ENCODE measurements around the gene GRID1. TPM values are rescaled to one million over a fixed set of nuclear protein-coding genes. Genes with fewer than 3 reads are reported as not detected.

Gene GRID1
- total and polyA plus RNA-seq, 5 donors from 2014 or later, result not detected

DNA sequence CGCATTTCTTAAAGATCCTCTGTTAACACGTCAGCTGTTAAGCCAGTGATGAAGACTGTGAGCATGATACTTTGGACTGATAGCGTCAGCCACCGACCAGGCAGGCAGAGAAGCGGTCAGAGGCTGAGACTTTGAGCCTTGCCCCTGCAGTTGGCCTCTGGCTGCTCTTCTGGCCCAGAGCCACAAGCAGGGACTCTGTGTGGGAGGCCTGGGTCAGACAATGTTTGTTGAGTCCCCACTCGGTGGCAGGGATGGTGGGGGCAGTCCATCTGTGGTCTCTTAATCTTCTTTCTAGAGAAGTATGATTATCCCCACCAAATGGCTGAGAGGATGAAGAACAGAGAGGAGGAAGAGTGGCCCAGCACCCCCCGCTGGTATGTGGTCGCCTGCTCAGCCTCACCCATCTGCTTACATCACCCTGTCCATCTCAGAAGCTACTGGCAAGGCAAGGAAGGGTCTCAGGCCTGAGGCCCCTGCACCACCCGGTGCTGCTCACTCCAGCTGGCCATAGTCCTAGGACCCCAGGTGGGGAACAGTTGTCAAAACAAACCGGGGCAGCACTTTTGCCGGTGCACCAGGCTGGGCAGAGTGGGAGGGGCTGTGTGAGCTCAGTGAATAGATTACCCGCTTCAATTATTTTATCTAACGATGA, 202.9 kb downstream of the GRID1 start:
- no peak overlapping the region for H3K4me3 ChIP-seq (ENCODE audit: low read depth, low read length)
- H3K4me1 ChIP-seq (ENCODE audit: control insufficient read depth, insufficient read depth, low read length, poor library complexity, severe bottlenecking), result no peaks in the 10 kb centered on the region
- Mint-ChIP-seq H3K27me3 (no peaks in the 10 kb centered on the region), H3K4me1 (no peaks in the 10 kb centered on the region), H3K27ac (peak overlapping the region in 1 of 3 donors; percentile 41), H3K36me3 (no peaks in the 10 kb centered on the region), H3K4me3 (no peak overlapping the region), H3K9me3 (peaks cover 0 to 2% (median 0%) of the 10 kb centered on the region in 7 donors)
- no peaks in the 10 kb centered on the region for H3K27me3 ChIP-seq (ENCODE audit: control insufficient read depth, insufficient read depth, low read length)
- ATAC-seq (ENCODE audit: low read depth in 2 of 2), result no peak
- no peaks in the 10 kb centered on the region for H3K9me3 ChIP-seq (ENCODE audit: control insufficient read depth in 2 of 2, low read length in 2 of 2)
- no peaks in the 10 kb centered on the region for H3K36me3 ChIP-seq (ENCODE audit: control insufficient read depth, insufficient read depth, low read length)
- no peak overlapping the region for H3K27ac ChIP-seq (ENCODE audit: insufficient read depth, low read length, poor library complexity, severe bottlenecking)
- DNase-seq, result no peak

DNA sequence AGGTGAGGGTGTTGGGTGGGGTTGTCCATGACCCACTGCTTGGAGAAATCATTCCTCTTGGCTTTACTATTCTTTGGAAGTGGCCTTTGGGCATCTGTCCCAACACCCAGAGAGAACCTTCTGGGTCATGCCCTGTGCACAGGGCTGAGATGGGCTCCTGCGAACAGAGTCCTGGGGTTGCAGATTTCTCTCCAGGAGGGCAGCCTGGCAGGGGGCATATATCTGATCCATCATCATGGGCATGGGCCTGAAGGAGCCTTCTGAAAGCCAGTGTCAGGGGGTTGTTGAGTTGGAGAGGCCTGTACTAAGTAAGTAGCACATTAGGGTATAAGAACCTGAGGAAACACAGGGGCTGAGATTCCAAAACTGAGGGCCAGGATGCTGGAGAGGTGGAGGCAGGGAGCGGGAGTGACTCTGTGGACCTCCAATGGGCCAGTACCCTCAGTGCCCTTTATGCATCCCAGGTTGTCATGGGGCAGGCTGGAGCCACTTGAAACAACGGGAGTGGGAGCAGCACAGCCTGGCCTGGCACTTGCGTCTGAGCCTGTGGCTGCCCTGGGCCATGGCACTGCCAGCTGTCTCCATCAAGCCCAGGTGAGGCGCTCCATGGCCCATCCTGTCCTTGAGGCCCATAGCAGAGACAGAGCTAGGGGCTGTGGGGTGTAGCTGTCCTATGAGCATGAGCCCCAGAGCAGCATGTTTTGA, 203.7 kb downstream of the GRID1 start:
- no peaks in the 10 kb centered on the region for H3K9me3 ChIP-seq (ENCODE audit: control insufficient read depth in 2 of 2, low read length in 2 of 2)
- peaks cover 0 to 2% (median 0%) of the 10 kb centered on the region in 7 donors for H3K9me3 Mint-ChIP-seq
- no peak overlapping the region for H3K27ac Mint-ChIP-seq
- no peaks in the 10 kb centered on the region for H3K4me1 Mint-ChIP-seq
- no peaks in the 10 kb centered on the region for H3K4me1 ChIP-seq (ENCODE audit: control insufficient read depth, insufficient read depth, low read length, poor library complexity, severe bottlenecking)
- no peak overlapping the region for H3K27ac ChIP-seq (ENCODE audit: insufficient read depth, low read length, poor library complexity, severe bottlenecking)
- no peaks in the 10 kb centered on the region for H3K36me3 Mint-ChIP-seq
- DNase-seq (no peak), ATAC-seq (ENCODE audit: low read depth in 2 of 2) (no peak)
- H3K36me3 ChIP-seq (ENCODE audit: control insufficient read depth, insufficient read depth, low read length), result no peaks in the 10 kb centered on the region
- no peak overlapping the region for H3K4me3 ChIP-seq (ENCODE audit: low read depth, low read length)
- H3K27me3 Mint-ChIP-seq, result no peaks in the 10 kb centered on the region
- H3K4me3 Mint-ChIP-seq, result no peak overlapping the region
- no peaks in the 10 kb centered on the region for H3K27me3 ChIP-seq (ENCODE audit: control insufficient read depth, insufficient read depth, low read length)

DNA sequence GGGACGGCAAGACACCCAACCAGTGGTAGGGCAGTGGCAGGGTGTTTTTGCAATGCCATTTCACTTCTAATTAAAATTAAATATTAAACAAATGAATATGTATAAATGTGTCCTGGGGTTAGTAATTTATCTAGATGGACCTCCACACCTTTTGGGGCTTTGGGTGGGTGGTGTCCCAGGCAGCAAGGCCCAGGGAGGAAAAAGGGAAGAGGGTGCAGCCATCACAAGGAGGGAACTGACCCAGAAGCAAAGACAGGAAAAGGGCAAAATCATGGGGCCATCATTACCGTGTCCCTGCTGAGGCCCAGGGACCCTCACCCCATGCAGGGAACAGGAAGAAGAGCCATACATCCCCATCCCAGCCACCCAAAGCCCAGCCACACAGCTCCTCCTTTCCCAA, 204.6 kb downstream of the GRID1 start:
- H3K27ac Mint-ChIP-seq, result no peak overlapping the region
- H3K4me3 Mint-ChIP-seq, result no peak overlapping the region
- no peaks in the 10 kb centered on the region for H3K27me3 Mint-ChIP-seq
- no peak for DNase-seq
- H3K4me1 Mint-ChIP-seq, result no peaks in the 10 kb centered on the region
- Histone ChIP-seq H3K27me3 (ENCODE audit: control insufficient read depth, insufficient read depth, low read length) (no peaks in the 10 kb centered on the region), H3K4me3 (ENCODE audit: low read depth, low read length) (no peak overlapping the region), H3K9me3 (ENCODE audit: control insufficient read depth in 2 of 2, low read length in 2 of 2) (no peaks in the 10 kb centered on the region), H3K36me3 (ENCODE audit: control insufficient read depth, insufficient read depth, low read length) (no peaks in the 10 kb centered on the region), H3K27ac (ENCODE audit: insufficient read depth, low read length, poor library complexity, severe bottlenecking) (no peak overlapping the region), H3K4me1 (ENCODE audit: control insufficient read depth, insufficient read depth, low read length, poor library complexity, severe bottlenecking) (no peaks in the 10 kb centered on the region)
- H3K36me3 Mint-ChIP-seq, result no peaks in the 10 kb centered on the region
- peaks cover 0 to 2% (median 0%) of the 10 kb centered on the region in 7 donors for H3K9me3 Mint-ChIP-seq
- no peak for ATAC-seq (ENCODE audit: low read depth in 2 of 2)

DNA sequence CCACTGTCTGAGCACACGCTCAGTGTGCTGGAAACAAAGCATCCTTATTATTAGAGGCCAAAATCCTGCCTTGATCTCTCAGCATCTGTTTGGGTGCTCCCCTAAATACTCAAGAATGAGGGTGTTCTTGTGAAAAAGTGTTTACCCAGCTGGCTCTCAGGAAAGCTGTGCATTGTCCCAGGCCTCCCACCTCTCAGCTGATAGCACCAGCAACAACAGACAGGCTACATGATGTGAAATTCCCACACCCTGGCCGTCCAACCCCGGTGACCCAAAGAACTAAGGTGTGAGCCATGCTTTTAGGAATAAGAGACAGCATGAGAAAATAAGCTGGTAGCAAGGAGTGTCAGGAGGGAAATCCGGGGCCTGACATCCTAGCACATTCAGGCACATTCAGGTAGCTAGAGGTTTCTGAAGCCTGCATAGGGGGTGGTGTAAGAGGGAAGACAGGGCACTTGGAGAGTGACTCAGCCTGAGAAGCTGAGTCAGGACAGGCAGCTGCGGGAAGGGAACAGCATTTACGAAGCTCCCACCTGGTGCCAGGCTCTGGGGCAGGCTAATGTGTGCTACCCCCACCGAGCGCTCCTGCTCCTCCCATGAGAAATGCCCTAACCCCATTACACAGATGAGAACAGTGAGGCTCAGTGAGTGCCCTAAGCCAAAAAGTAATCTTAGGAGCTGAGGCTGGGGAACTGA, 205.6 kb downstream of the GRID1 start:
- Mint-ChIP-seq H3K9me3 (peaks cover 0 to 2% (median 0%) of the 10 kb centered on the region in 7 donors), H3K4me1 (no peaks in the 10 kb centered on the region), H3K36me3 (no peaks in the 10 kb centered on the region), H3K27me3 (no peaks in the 10 kb centered on the region), H3K4me3 (no peak overlapping the region), H3K27ac (no peak overlapping the region)
- Histone ChIP-seq H3K36me3 (ENCODE audit: control insufficient read depth, insufficient read depth, low read length) (no peaks in the 10 kb centered on the region), H3K27me3 (ENCODE audit: control insufficient read depth, insufficient read depth, low read length) (no peaks in the 10 kb centered on the region), H3K9me3 (ENCODE audit: control insufficient read depth in 2 of 2, low read length in 2 of 2) (no peaks in the 10 kb centered on the region), H3K27ac (ENCODE audit: insufficient read depth, low read length, poor library complexity, severe bottlenecking) (no peak overlapping the region), H3K4me1 (ENCODE audit: control insufficient read depth, insufficient read depth, low read length, poor library complexity, severe bottlenecking) (no peaks in the 10 kb centered on the region), H3K4me3 (ENCODE audit: low read depth, low read length) (no peak overlapping the region)
- DNase-seq (no peak), ATAC-seq (ENCODE audit: low read depth in 2 of 2) (no peak)

DNA sequence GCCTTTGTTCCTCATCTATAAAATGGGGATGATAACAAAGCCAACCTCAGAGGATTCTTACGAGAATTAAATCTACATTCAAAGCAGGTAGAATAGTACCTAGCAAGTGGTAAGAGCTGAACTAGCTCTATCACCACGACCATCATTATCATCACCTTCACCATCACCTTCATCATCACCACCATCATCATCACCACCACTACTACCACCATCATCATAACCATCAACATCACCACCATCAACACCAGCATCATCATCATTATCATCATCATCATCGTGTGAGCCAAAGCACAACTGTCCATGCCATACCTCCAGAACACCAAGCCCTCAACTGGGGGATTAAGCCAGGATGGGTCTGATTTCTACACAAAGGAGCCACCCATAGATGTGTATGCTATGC, 206.8 kb downstream of the GRID1 start:
- no peak overlapping the region for H3K27ac Mint-ChIP-seq
- H3K4me1 Mint-ChIP-seq, result no peaks in the 10 kb centered on the region

DNA sequence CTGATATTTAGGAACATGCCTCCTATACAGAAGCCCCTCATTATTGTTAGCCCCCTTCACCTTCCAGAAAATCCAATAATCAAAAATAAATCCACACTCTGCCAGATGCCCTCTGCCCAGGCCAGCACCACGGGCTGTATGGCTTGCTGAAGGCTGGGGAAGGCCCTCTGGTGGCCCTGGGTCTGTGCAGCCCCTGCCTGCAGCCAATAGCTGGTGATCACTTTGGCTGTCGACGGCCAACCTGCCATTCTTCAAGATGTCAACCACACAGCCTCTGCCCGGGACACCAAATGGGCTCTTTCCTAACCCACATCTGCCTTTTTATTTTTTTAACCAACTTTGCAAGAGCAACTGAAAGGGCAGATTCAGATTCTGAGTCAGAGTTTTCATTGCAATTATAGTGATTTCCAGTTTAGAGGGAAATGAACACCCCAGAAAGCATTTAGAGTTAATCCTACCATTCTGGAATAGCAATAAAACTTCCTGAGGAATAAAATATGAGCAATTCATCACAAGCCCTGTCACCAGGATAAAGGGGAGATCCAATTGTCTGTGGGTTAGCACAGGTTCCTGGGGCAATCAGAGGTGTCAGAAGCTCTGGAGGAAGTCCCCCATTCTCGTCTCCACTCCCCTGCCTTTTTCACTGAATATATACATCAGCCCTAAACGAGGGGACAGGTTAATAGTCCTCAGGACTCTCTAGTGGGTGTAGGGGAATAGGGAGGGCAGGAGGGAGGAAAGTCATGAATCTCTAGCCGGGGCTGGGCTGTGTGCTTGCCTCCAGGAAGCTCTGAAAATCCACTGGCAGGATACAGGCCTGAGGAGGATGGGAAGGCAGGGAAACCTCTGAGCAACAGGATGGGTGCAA, 211.3 kb downstream of the GRID1 start:
- no peaks in the 10 kb centered on the region for H3K4me1 ChIP-seq (ENCODE audit: control insufficient read depth, insufficient read depth, low read length, poor library complexity, severe bottlenecking)
- DNase-seq, result no peak
- H3K9me3 ChIP-seq (ENCODE audit: control insufficient read depth in 2 of 2, low read length in 2 of 2), result no peaks in the 10 kb centered on the region
- ATAC-seq (ENCODE audit: low read depth in 2 of 2), result no peak
- no peak overlapping the region for H3K4me3 Mint-ChIP-seq
- no peaks in the 10 kb centered on the region for H3K27me3 ChIP-seq (ENCODE audit: control insufficient read depth, insufficient read depth, low read length)
- no peak overlapping the region for H3K4me3 ChIP-seq (ENCODE audit: low read depth, low read length)
- H3K27ac ChIP-seq (ENCODE audit: insufficient read depth, low read length, poor library complexity, severe bottlenecking), result no peak overlapping the region
- H3K27ac Mint-ChIP-seq, result no peak overlapping the region
- H3K9me3 Mint-ChIP-seq, result no peaks in the 10 kb centered on the region
- no peaks in the 10 kb centered on the region for H3K27me3 Mint-ChIP-seq
- H3K36me3 Mint-ChIP-seq, result no peaks in the 10 kb centered on the region
- no peaks in the 10 kb centered on the region for H3K4me1 Mint-ChIP-seq
- no peaks in the 10 kb centered on the region for H3K36me3 ChIP-seq (ENCODE audit: control insufficient read depth, insufficient read depth, low read length)

More for the DNA sequence above, 206.8 kb downstream of the GRID1 start:
- no peaks in the 10 kb centered on the region for H3K27me3 ChIP-seq (ENCODE audit: control insufficient read depth, insufficient read depth, low read length)
- no peaks in the 10 kb centered on the region for H3K36me3 ChIP-seq (ENCODE audit: control insufficient read depth, insufficient read depth, low read length)
- Mint-ChIP-seq H3K4me3 (no peak overlapping the region), H3K27me3 (no peaks in the 10 kb centered on the region), H3K36me3 (no peaks in the 10 kb centered on the region), H3K9me3 (peaks cover 0 to 2% (median 0%) of the 10 kb centered on the region in 7 donors)
- H3K4me3 ChIP-seq (ENCODE audit: low read depth, low read length), result no peak overlapping the region
- no peak overlapping the region for H3K27ac ChIP-seq (ENCODE audit: insufficient read depth, low read length, poor library complexity, severe bottlenecking)
- ATAC-seq (ENCODE audit: low read depth in 2 of 2) (no peak), DNase-seq (no peak)
- no peaks in the 10 kb centered on the region for H3K9me3 ChIP-seq (ENCODE audit: control insufficient read depth in 2 of 2, low read length in 2 of 2)
- H3K4me1 ChIP-seq (ENCODE audit: control insufficient read depth, insufficient read depth, low read length, poor library complexity, severe bottlenecking), result no peaks in the 10 kb centered on the region

DNA sequence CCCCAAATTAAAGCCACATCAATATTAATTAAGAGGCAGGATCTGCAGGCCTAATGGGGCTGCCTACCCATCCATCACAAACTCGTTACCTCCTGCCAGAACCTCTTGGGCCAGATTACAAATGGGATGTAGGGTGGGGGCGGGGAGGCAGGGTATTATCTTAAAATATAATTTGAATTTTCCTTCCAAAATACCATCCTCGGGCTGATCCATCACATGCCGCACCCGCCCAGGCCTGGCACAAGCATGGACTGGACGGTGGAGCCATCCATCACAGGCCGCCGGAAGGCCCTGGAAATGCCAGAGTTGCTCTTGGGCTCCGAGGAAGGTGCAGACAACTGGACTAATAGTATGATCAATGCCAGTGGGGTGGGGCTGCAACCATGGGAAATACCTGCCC, 212.8 kb downstream of the GRID1 start:
- no peaks in the 10 kb centered on the region for H3K36me3 Mint-ChIP-seq
- H3K4me1 Mint-ChIP-seq, result no peaks in the 10 kb centered on the region
- H3K9me3 Mint-ChIP-seq, result no peaks in the 10 kb centered on the region
- Histone ChIP-seq H3K27ac (ENCODE audit: insufficient read depth, low read length, poor library complexity, severe bottlenecking) (no peak overlapping the region), H3K27me3 (ENCODE audit: control insufficient read depth, insufficient read depth, low read length) (no peaks in the 10 kb centered on the region), H3K36me3 (ENCODE audit: control insufficient read depth, insufficient read depth, low read length) (no peaks in the 10 kb centered on the region), H3K4me3 (ENCODE audit: low read depth, low read length) (no peak overlapping the region), H3K9me3 (ENCODE audit: control insufficient read depth in 2 of 2, low read length in 2 of 2) (no peaks in the 10 kb centered on the region), H3K4me1 (ENCODE audit: control insufficient read depth, insufficient read depth, low read length, poor library complexity, severe bottlenecking) (no peaks in the 10 kb centered on the region)
- H3K27me3 Mint-ChIP-seq, result no peaks in the 10 kb centered on the region
- H3K4me3 Mint-ChIP-seq, result no peak overlapping the region
- no peak for ATAC-seq (ENCODE audit: low read depth in 2 of 2)
- no peak overlapping the region for H3K27ac Mint-ChIP-seq
- no peak for DNase-seq

Measured in CD4-positive, CD25-positive, alpha-beta regulatory T cell (primary cell).